Lower leg skin (tissue), 3 donors: Measurements from ENCODE around the gene CACHD1.

ENCODE experiments used
- CTCF ChIP-seq, 3 donors: fragments of 450-650 bp; IDR thresholded peaks; one replicate each; pipeline ENCODE4 v1.5.1; 2016; ENCODE audit warnings: antibody characterized with exemption in 3 of 3, mild to moderate bottlenecking in 3 of 3, moderate library complexity in 2 of 3
- POLR2A ChIP-seq, 2 donors: fragments of 450-650 bp; IDR thresholded peaks; one replicate each; pipeline ENCODE4 v1.6.1; 2016 to 2017; ENCODE audit warnings: antibody characterized with exemption in 2 of 2, mild to moderate bottlenecking in 1 of 2, moderate library complexity in 1 of 2

GRCh38 chr1:64480999-64481772 lies 11.3 kb downstream of the CACHD1 start:
- TF ChIP-seq CTCF (IDR thresholded peaks at IDR 0.05) (no peak), POLR2A (IDR thresholded peaks at IDR 0.05) (no peak)
